Stimulated activated naive CD8-positive, alpha-beta T cell treated with anti-CD3 and anti-CD28 coated beads, Interleukin-15, amount 100 ng/mL, for 72 hours (primary cell): ENCODE measurements around the gene PTPRT.

ENCODE experiments used
- ATAC-seq: fragments of 150-1000 bp; cut with Tn5 transposase; 2 replicates; pipeline ENCODE4 v1.10.0; 2021; ENCODE audit warnings: mild to moderate bottlenecking, moderate library complexity
- DNase-seq, 2 donors: peaks; one replicate each; pipeline ENCODE4 v3.0.0; 2021 to 2022
- H3K27ac Mint-ChIP-seq, 2 donors: one replicate each; pipeline ENCODE4 v1.8.0; 2022; ENCODE audit warnings: mild to moderate bottlenecking in 2 of 2, mixed read lengths in 2 of 2, moderate library complexity in 2 of 2
- H3K27me3 Mint-ChIP-seq: one replicate; pipeline ENCODE4 v1.8.0; 2022; ENCODE audit warnings: mixed read lengths
- H3K4me1 Mint-ChIP-seq: one replicate; pipeline ENCODE4 v1.8.0; 2022; ENCODE audit warnings: mild to moderate bottlenecking, mixed read lengths
- H3K4me3 Mint-ChIP-seq, 2 donors: one replicate each; pipeline ENCODE4 v1.8.0; 2022; ENCODE audit warnings: mild to moderate bottlenecking in 2 of 2, mixed read lengths in 2 of 2, moderate library complexity in 1 of 2
- H3K9me3 Mint-ChIP-seq, 2 donors: one replicate each; pipeline ENCODE4 v1.8.0; 2022; ENCODE audit warnings: mixed read lengths in 2 of 2

PTPRT gene

GRCh38 chr20:42958367-42959069 is 231.2 kb downstream of the PTPRT start:
- no peak overlapping the region for H3K4me3 Mint-ChIP-seq
- H3K27me3 Mint-ChIP-seq = no peaks in the 10 kb centered on the region
- ATAC-seq (no peak), DNase-seq (no peak)
- no peaks in the 10 kb centered on the region for H3K4me1 Mint-ChIP-seq
- no peak overlapping the region for H3K27ac Mint-ChIP-seq
- H3K9me3 Mint-ChIP-seq = no peaks in the 10 kb centered on the region

GRCh38 chr20:42957704-42958095 is 232.0 kb downstream of the PTPRT start:
- Mint-ChIP-seq H3K4me3 (no peak overlapping the region), H3K27me3 (no peaks in the 10 kb centered on the region), H3K9me3 (no peaks in the 10 kb centered on the region), H3K4me1 (no peaks in the 10 kb centered on the region), H3K27ac (no peak overlapping the region)
- no peak for ATAC-seq
- DNase-seq = no peak

- Mint-ChIP-seq H3K4me1 (no peaks in the 10 kb centered on the region), H3K9me3 (no peaks in the 10 kb centered on the region), H3K4me3 (no peak overlapping the region), H3K27ac (no peak overlapping the region), H3K27me3 (no peaks in the 10 kb centered on the region)
- no peak for DNase-seq
- no peak for ATAC-seq
Observed at GRCh38 chr20:42957018-42957703, 232.5 kb downstream of the PTPRT start.

- H3K4me1 Mint-ChIP-seq = no peaks in the 10 kb centered on the region
- H3K27ac Mint-ChIP-seq = no peak overlapping the region
- ATAC-seq (no peak), DNase-seq (no peak)
- H3K9me3 Mint-ChIP-seq = peaks cover 0 to 7% of the 10 kb centered on the region in 2 donors
- no peak overlapping the region for H3K4me3 Mint-ChIP-seq
- no peaks in the 10 kb centered on the region for H3K27me3 Mint-ChIP-seq
Observed at GRCh38 chr20:42955713-42956112, 234.0 kb downstream of the PTPRT start.

- Mint-ChIP-seq H3K27me3 (no peaks in the 10 kb centered on the region), H3K4me1 (no peaks in the 10 kb centered on the region), H3K4me3 (no peak overlapping the region), H3K27ac (no peak overlapping the region), H3K9me3 (peaks cover 0 to 9% of the 10 kb centered on the region in 2 donors)
- DNase-seq (no peak), ATAC-seq (no peak)
Observed at GRCh38 chr20:42954951-42955350, 234.8 kb downstream of the PTPRT start.

GRCh38 chr20:42949950-42950349 is 239.8 kb downstream of the PTPRT start:
- ATAC-seq (no peak), DNase-seq (no peak)
- Mint-ChIP-seq H3K9me3 (peaks cover 11 to 27% of the 10 kb centered on the region in 2 donors), H3K4me1 (no peaks in the 10 kb centered on the region), H3K27ac (no peak overlapping the region), H3K4me3 (no peak overlapping the region), H3K27me3 (no peaks in the 10 kb centered on the region)

- no peak for DNase-seq
- Mint-ChIP-seq H3K4me1 (no peaks in the 10 kb centered on the region), H3K27ac (no peak overlapping the region), H3K9me3 (peaks cover 11 to 24% of the 10 kb centered on the region in 2 donors), H3K4me3 (no peak overlapping the region), H3K27me3 (no peaks in the 10 kb centered on the region)
- no peak for ATAC-seq
Observed at GRCh38 chr20:42945234-42945994, 244.3 kb downstream of the PTPRT start.

GRCh38 chr20:42941629-42942028 is 248.1 kb downstream of the PTPRT start:
- Mint-ChIP-seq H3K27me3 (no peaks in the 10 kb centered on the region), H3K4me3 (no peak overlapping the region), H3K27ac (no peak overlapping the region), H3K4me1 (no peaks in the 10 kb centered on the region), H3K9me3 (peaks cover 5 to 7% of the 10 kb centered on the region in 2 donors)
- DNase-seq = no peak
- ATAC-seq = no peak

- Mint-ChIP-seq H3K9me3 (peaks cover 5 to 7% of the 10 kb centered on the region in 2 donors), H3K4me3 (no peak overlapping the region), H3K4me1 (no peaks in the 10 kb centered on the region), H3K27ac (no peak overlapping the region), H3K27me3 (no peaks in the 10 kb centered on the region)
- no peak for DNase-seq
- no peak for ATAC-seq
Observed at GRCh38 chr20:42938441-42939205, 251.1 kb downstream of the PTPRT start.

- no peak overlapping the region for H3K4me3 Mint-ChIP-seq
- DNase-seq (no peak), ATAC-seq (no peak)
- no peak overlapping the region for H3K27ac Mint-ChIP-seq
- H3K4me1 Mint-ChIP-seq = no peaks in the 10 kb centered on the region
- H3K9me3 Mint-ChIP-seq = peaks cover 5 to 7% of the 10 kb centered on the region in 2 donors
- H3K27me3 Mint-ChIP-seq = no peaks in the 10 kb centered on the region
Observed at GRCh38 chr20:42936482-42936881, 253.2 kb downstream of the PTPRT start.

GRCh38 chr20:42924215-42924614 is 265.5 kb downstream of the PTPRT start:
- DNase-seq (no peak), ATAC-seq (no peak)
- Mint-ChIP-seq H3K9me3 (peaks cover 8% of the 10 kb centered on the region in 2 donors), H3K4me3 (no peak overlapping the region), H3K4me1 (no peaks in the 10 kb centered on the region), H3K27me3 (no peaks in the 10 kb centered on the region), H3K27ac (no peak overlapping the region)

GRCh38 chr20:42923348-42923918 is 266.3 kb downstream of the PTPRT start:
- ATAC-seq (no peak), DNase-seq (no peak)
- Mint-ChIP-seq H3K4me1 (no peaks in the 10 kb centered on the region), H3K4me3 (no peak overlapping the region), H3K27ac (no peak overlapping the region), H3K9me3 (peaks cover 6 to 15% of the 10 kb centered on the region in 2 donors), H3K27me3 (no peaks in the 10 kb centered on the region)

- Mint-ChIP-seq H3K27ac (no peak overlapping the region), H3K9me3 (peaks cover 10 to 14% of the 10 kb centered on the region in 2 donors), H3K4me1 (no peaks in the 10 kb centered on the region), H3K27me3 (no peaks in the 10 kb centered on the region), H3K4me3 (no peak overlapping the region)
- no peak for DNase-seq
- ATAC-seq = no peak
Observed at GRCh38 chr20:42920776-42921175, 268.9 kb downstream of the PTPRT start.

GRCh38 chr20:42919316-42919715 is 270.4 kb downstream of the PTPRT start:
- Mint-ChIP-seq H3K27me3 (no peaks in the 10 kb centered on the region), H3K27ac (no peak overlapping the region), H3K4me1 (no peaks in the 10 kb centered on the region), H3K9me3 (peaks cover 10 to 14% of the 10 kb centered on the region in 2 donors), H3K4me3 (no peak overlapping the region)
- DNase-seq = no peak
- ATAC-seq = no peak

GRCh38 chr20:42915081-42915480 is 274.6 kb downstream of the PTPRT start:
- ATAC-seq (no peak), DNase-seq (no peak)
- no peaks in the 10 kb centered on the region for H3K27me3 Mint-ChIP-seq
- H3K4me3 Mint-ChIP-seq = no peak overlapping the region
- H3K4me1 Mint-ChIP-seq = no peaks in the 10 kb centered on the region
- H3K9me3 Mint-ChIP-seq = peaks cover 7 to 22% of the 10 kb centered on the region in 2 donors
- H3K27ac Mint-ChIP-seq = no peak overlapping the region
